Smooth muscle cell (in vitro differentiated cells): ENCODE results near the gene SEC23IP. TPM values are rescaled to one million over a fixed set of nuclear protein-coding genes. Genes with fewer than 3 reads are reported as not detected.

Source experiments
- DNase-seq: peaks from one replicate; lab custom pipeline; 2025; ENCODE audit not compliant: unreplicated experiment; lab: John Stamatoyannopoulos, UW
- H2AFZ ChIP-seq: fragments of 200-600 bp; sonication (generic); 2 replicates; pipeline ENCODE4 v1.6.0; 2016; ENCODE audit warnings: antibody characterized with exemption, low read depth, mild to moderate bottlenecking
- H3F3A ChIP-seq: fragments of 200-600 bp; sonication (generic); 2 replicates; pipeline ENCODE4 v1.6.0; 2017; ENCODE audit warnings: antibody characterized with exemption, low read depth
- H3K27ac ChIP-seq: fragments of 200-600 bp; sonication (generic); 2 replicates; pipeline ENCODE4 v1.5.1; 2016; ENCODE audit warnings: low read depth, mild to moderate bottlenecking
- H3K27me3 ChIP-seq: fragments of 200-600 bp; sonication (generic); 2 replicates; pipeline ENCODE4 v1.6.1; 2016; ENCODE audit warnings: low read depth, mild to moderate bottlenecking
- H3K36me3 ChIP-seq: fragments of 200-600 bp; sonication (generic); 2 replicates; pipeline ENCODE4 v1.5.1; 2016; ENCODE audit warnings: low read depth
- H3K4me1 ChIP-seq: fragments of 200-600 bp; sonication (generic); 2 replicates; pipeline ENCODE4 v1.5.1; 2016; ENCODE audit warnings: low read depth
- H3K4me2 ChIP-seq: fragments of 200-600 bp; sonication (generic); 2 replicates; pipeline ENCODE4 v1.6.0; 2016; ENCODE audit warnings: mild to moderate bottlenecking
- H3K4me3 ChIP-seq: fragments of 200-600 bp; sonication (generic); 2 replicates; pipeline ENCODE4 v1.5.1; 2016; ENCODE audit warnings: mild to moderate bottlenecking
- H3K79me2 ChIP-seq: fragments of 200-600 bp; sonication (generic); 2 replicates; pipeline ENCODE4 v1.6.0; 2016; ENCODE audit warnings: low read depth, mild to moderate bottlenecking
- H3K9ac ChIP-seq: fragments of 200-600 bp; sonication (generic); 2 replicates; pipeline ENCODE4 v1.6.0; 2016; ENCODE audit warnings: low read depth
- H3K9me3 ChIP-seq: fragments of 200-600 bp; sonication (generic); replicated peaks from 2 replicates; pipeline ENCODE4 v1.5.1; 2016; ENCODE audit warnings: low read depth
- H4K20me1 ChIP-seq: fragments of 200-600 bp; sonication (generic); 2 replicates; pipeline ENCODE4 v1.6.0; 2016; ENCODE audit warnings: low read depth
- CTCF ChIP-seq: fragments of 200-600 bp; sonication (generic); IDR thresholded peaks from 2 replicates; pipeline ENCODE4 v1.5.1; 2017; ENCODE audit warnings: borderline replicate concordance, mild to moderate bottlenecking, antibody characterized with exemption; ENCODE audit not compliant: insufficient read depth, poor library complexity, severe bottlenecking
- WGBS: methylation state at CpG from one replicate; pipeline ENCODE4 v1.1.7; 2016; ENCODE audit warnings: low lambda C conversion rate; 5-methylcytosine and 5-hydroxymethylcytosine counted together
- microRNA-seq: library from miRNA; unstranded; fragments of <30 nt; microRNA quantifications from one replicate; pipeline ENCODE4, GENCODE V29; 2016; ENCODE audit warnings: borderline number of aligned reads
- polyA plus RNA-seq: library from polyadenylated mRNA; unstranded; fragments of >200 nt; fragmentation: Nextera tagmentation; extraction: Ambion mirVana; gene quantifications from 2 replicates; pipeline ENCODE4 v1.2.1, GENCODE V29; 2016
- small RNA-seq: library from RNA; depleted of rRNA; stranded (forward); fragments of <200 nt; gene quantifications from one replicate; pipeline ENCODE3, GENCODE V24; 2014
- total RNA-seq: library from RNA; depleted of rRNA; stranded (reverse); fragments of >200 nt; gene quantifications from 2 replicates; pipeline ENCODE4 v1.2.3, GENCODE V29; 2014

The SEC23IP gene
- total and polyA plus RNA-seq, 2 experiments from 2014 or later: 35.9 to 49.4 TPM

GRCh38 chr10:119989966-119990365 is 97.4 kb downstream of the SEC23IP start:
- WGBS: 55% methylated on average over 1 of the region's 7 CpGs
- Histone ChIP-seq H2AFZ (no peak overlapping the region), H4K20me1 (no peaks in the 10 kb centered on the region), H3K27me3 (no peaks in the 10 kb centered on the region), H3K9ac (no peak overlapping the region), H3K79me2 (no peaks in the 10 kb centered on the region), H3K36me3 (no peaks in the 10 kb centered on the region), H3K9me3 (no peaks in the 10 kb centered on the region), H3K4me2 (no peak overlapping the region), H3F3A (no peaks in the 10 kb centered on the region), H3K4me3 (no peak overlapping the region), H3K4me1 (no peaks in the 10 kb centered on the region), H3K27ac (no peak overlapping the region)
- no peak for TF ChIP-seq CTCF
- no peak for DNase-seq

- Histone ChIP-seq H3K9me3 (no peaks in the 10 kb centered on the region), H3K27me3 (no peaks in the 10 kb centered on the region), H3K4me1 (no peaks in the 10 kb centered on the region), H3K27ac (no peak overlapping the region), H3F3A (no peaks in the 10 kb centered on the region), H4K20me1 (no peaks in the 10 kb centered on the region), H2AFZ (no peak overlapping the region), H3K4me2 (no peak overlapping the region), H3K4me3 (no peak overlapping the region), H3K79me2 (no peaks in the 10 kb centered on the region), H3K36me3 (no peaks in the 10 kb centered on the region), H3K9ac (no peak overlapping the region)
- DNase-seq: no peak
- WGBS: 70% methylated on average over 9 of the region's 9 CpGs
- no peak for TF ChIP-seq CTCF
Observed at GRCh38 chr10:119991066-119991465, 98.5 kb downstream of the SEC23IP start.

GRCh38 chr10:119991816-119992215 is 99.3 kb downstream of the SEC23IP start:
- H2AFZ ChIP-seq: no peak overlapping the region
- no peak overlapping the region for H3K4me2 ChIP-seq
- H3K9me3 ChIP-seq: no peaks in the 10 kb centered on the region
- no peaks in the 10 kb centered on the region for H3F3A ChIP-seq
- H3K9ac ChIP-seq: no peak overlapping the region
- no peaks in the 10 kb centered on the region for H3K36me3 ChIP-seq
- no peaks in the 10 kb centered on the region for H3K4me1 ChIP-seq
- no peak overlapping the region for H3K27ac ChIP-seq
- no peak overlapping the region for H3K4me3 ChIP-seq
- H3K27me3 ChIP-seq: no peaks in the 10 kb centered on the region
- no peaks in the 10 kb centered on the region for H3K79me2 ChIP-seq
- no peak for DNase-seq
- WGBS: 96% methylated on average over 2 of the region's 2 CpGs
- H4K20me1 ChIP-seq: no peaks in the 10 kb centered on the region
- no peak for TF ChIP-seq CTCF

Small RNA genes within 50 kb of the gene (microRNA-seq; reads per million reads assigned to microRNA genes)
- gene MIR4682: not detected

Small RNA genes within 50 kb of the gene (small RNA-seq; reads per million reads assigned to genes)
- not detected for gene MIR4682

Other genes starting within 250 kb of the SEC23IP start
- 24.4 and 25.5 TPM in 2 replicates for gene BAG3, start 241.3 kb upstream of the SEC23IP start, total RNA-seq
- gene BAG3, start 241.3 kb upstream of the SEC23IP start, polyA plus RNA-seq: 70.1 and 73.7 TPM in 2 replicates
- gene INPP5F, start 166.7 kb upstream of the SEC23IP start, total RNA-seq: 106 and 143 TPM in 2 replicates
- 15.9 and 16.3 TPM in 2 replicates for gene INPP5F, start 166.7 kb upstream of the SEC23IP start, polyA plus RNA-seq
- gene MCMBP, start 19.9 kb upstream of the SEC23IP start, total RNA-seq: 46.2 and 57.4 TPM in 2 replicates
- gene MCMBP, start 19.9 kb upstream of the SEC23IP start, polyA plus RNA-seq: 33.2 and 42.5 TPM in 2 replicates